A549 (cell line): ENCODE data around the gene SMIM44.

ENCODE experiments used
- EP300 ChIP-seq, 2 experiments: fragments of >200 bp; sonication (Bioruptor Twin); formaldehyde crosslinking; IDR thresholded peaks; 2 replicates in 1 of 2; 3 replicates in 1 of 2; pipeline ENCODE4 v1.6.1; 2016 to 2017
- POLR2A ChIP-seq: IDR thresholded peaks from 2 replicates; pipeline ENCODE4 v1.6.1; 2012; ENCODE audit warnings: mild to moderate bottlenecking, low read length
- RAD21 ChIP-seq, 2 experiments: fragments of >200 bp in 1 of 2; sonication (Bioruptor Twin) in 1 of 2; formaldehyde crosslinking in 1 of 2; IDR thresholded peaks in 1 of 2; conservative IDR thresholded peaks in 1 of 2; 2 replicates in 1 of 2; 3 replicates in 1 of 2; pipeline ENCODE4 v1.6.1; 2012 to 2018; ENCODE audit warnings: inconsistent platforms in 1 of 2
- RFX5 ChIP-seq: fragments of 450-650 bp; IDR thresholded peaks from 2 replicates; pipeline ENCODE4 v1.7.1; 2014; ENCODE audit warnings: antibody characterized with exemption, mild to moderate bottlenecking, moderate library complexity
- SMC3 ChIP-seq: fragments of >200 bp; sonication (Bioruptor Twin); formaldehyde crosslinking; IDR thresholded peaks from 3 replicates; pipeline ENCODE4 v1.6.1; 2018; ENCODE audit warnings: inconsistent platforms
- TF ChIP-seq, protein P1 (sequence below): fragments of >200 bp; sonication (Bioruptor Twin); formaldehyde crosslinking; IDR thresholded peaks from 3 replicates; pipeline ENCODE4 v1.5.1; 2016
- TF ChIP-seq, protein P2 (sequence below): fragments of >200 bp; sonication (Bioruptor Twin); formaldehyde crosslinking; IDR thresholded peaks from 3 replicates; pipeline ENCODE4 v1.6.1; 2016
- TF ChIP-seq, protein P3 (sequence below): IDR thresholded peaks from 2 replicates; pipeline ENCODE4 v1.6.1; 2012
- TF ChIP-seq, protein P4 (sequence below): fragments of 250-450 bp; sonication (Bioruptor Pico); IDR thresholded peaks from 2 replicates; pipeline ENCODE4 v1.5.0; 2021; ENCODE audit warnings: mild to moderate bottlenecking, moderate library complexity, borderline replicate concordance
- TF ChIP-seq, protein P5 (sequence below): fragments of 450-650 bp; IDR thresholded peaks from 2 replicates; pipeline ENCODE4 v1.6.1; 2014; ENCODE audit warnings: antibody characterized with exemption

DNA sequence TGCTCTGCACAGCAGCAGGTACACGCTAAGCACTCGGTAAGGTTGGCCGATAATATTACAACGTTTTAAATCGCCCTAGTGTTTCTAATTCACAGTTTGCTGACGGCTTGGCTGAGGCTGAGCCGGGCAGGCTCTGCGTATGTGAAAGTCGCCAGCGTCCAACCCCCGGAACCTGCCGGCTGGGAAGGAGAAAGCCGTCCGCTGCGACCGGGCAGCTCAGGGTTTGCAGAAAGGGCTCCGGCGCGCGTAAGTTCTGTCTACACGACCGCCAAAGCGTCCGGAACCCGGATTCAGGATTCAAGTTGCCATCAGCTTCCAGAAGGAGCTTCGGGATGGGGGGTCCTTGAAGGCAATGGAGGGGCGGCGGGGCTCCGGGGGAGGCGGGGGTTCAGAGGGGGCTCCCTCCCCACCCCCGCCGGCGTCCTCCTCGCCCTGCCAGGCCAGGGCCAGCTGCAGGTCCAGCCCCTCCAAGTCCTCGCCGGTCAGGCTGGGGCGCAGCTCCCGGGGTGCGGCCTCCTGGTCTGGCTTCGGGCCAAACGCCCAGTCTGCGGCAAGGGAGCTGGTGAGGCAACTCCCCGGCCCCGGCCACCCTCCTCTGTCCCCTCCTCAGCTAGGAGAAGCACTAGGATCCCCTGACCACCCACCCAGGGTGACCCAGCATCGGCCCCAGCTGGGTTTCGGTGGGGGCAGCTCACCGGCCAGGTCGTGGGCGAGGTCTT, 575 bp downstream of the SMIM44 start:
- TF ChIP-seq, protein P1, sequence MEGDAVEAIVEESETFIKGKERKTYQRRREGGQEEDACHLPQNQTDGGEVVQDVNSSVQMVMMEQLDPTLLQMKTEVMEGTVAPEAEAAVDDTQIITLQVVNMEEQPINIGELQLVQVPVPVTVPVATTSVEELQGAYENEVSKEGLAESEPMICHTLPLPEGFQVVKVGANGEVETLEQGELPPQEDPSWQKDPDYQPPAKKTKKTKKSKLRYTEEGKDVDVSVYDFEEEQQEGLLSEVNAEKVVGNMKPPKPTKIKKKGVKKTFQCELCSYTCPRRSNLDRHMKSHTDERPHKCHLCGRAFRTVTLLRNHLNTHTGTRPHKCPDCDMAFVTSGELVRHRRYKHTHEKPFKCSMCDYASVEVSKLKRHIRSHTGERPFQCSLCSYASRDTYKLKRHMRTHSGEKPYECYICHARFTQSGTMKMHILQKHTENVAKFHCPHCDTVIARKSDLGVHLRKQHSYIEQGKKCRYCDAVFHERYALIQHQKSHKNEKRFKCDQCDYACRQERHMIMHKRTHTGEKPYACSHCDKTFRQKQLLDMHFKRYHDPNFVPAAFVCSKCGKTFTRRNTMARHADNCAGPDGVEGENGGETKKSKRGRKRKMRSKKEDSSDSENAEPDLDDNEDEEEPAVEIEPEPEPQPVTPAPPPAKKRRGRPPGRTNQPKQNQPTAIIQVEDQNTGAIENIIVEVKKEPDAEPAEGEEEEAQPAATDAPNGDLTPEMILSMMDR: no peak
- TF ChIP-seq RFX5 (no peak), POLR2A (no peak), SMC3 (no peak), EP300 (IDR thresholded peaks at IDR 0.05) (no peak), RAD21 (conservative IDR thresholded peaks at IDR 0.05 in 1 of 2, IDR thresholded peaks at IDR 0.05 in 1 of 2) (no peak)
- TF ChIP-seq, protein P2, sequence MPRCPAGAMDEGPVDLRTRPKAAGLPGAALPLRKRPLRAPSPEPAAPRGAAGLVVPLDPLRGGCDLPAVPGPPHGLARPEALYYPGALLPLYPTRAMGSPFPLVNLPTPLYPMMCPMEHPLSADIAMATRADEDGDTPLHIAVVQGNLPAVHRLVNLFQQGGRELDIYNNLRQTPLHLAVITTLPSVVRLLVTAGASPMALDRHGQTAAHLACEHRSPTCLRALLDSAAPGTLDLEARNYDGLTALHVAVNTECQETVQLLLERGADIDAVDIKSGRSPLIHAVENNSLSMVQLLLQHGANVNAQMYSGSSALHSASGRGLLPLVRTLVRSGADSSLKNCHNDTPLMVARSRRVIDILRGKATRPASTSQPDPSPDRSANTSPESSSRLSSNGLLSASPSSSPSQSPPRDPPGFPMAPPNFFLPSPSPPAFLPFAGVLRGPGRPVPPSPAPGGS: no peak
- TF ChIP-seq, protein P3, sequence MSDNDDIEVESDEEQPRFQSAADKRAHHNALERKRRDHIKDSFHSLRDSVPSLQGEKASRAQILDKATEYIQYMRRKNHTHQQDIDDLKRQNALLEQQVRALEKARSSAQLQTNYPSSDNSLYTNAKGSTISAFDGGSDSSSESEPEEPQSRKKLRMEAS: no peak
- TF ChIP-seq, protein P4, sequence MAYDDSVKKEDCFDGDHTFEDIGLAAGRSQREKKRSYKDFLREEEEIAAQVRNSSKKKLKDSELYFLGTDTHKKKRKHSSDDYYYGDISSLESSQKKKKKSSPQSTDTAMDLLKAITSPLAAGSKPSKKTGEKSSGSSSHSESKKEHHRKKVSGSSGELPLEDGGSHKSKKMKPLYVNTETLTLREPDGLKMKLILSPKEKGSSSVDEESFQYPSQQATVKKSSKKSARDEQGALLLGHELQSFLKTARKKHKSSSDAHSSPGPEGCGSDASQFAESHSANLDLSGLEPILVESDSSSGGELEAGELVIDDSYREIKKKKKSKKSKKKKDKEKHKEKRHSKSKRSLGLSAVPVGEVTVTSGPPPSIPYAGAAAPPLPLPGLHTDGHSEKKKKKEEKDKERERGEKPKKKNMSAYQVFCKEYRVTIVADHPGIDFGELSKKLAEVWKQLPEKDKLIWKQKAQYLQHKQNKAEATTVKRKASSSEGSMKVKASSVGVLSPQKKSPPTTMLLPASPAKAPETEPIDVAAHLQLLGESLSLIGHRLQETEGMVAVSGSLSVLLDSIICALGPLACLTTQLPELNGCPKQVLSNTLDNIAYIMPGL (CRISPR knock-in tag): no peak
- TF ChIP-seq, protein P5, sequence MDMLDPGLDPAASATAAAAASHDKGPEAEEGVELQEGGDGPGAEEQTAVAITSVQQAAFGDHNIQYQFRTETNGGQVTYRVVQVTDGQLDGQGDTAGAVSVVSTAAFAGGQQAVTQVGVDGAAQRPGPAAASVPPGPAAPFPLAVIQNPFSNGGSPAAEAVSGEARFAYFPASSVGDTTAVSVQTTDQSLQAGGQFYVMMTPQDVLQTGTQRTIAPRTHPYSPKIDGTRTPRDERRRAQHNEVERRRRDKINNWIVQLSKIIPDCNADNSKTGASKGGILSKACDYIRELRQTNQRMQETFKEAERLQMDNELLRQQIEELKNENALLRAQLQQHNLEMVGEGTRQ: no peak
